GM21723 (cell line): ENCODE measurements around the gene ANKRD27.
"Not testable (repeated sequence)": the region's sequence is repeated elsewhere in the genome, so short reads cannot be mapped to it uniquely, and the experiment has no call there.

Source experiments
- ATAC-seq: cut with Tn5 transposase; IDR thresholded peaks from one replicate; pipeline ENCODE4 v1.9.1; 2021; ENCODE audit warnings: mild to moderate bottlenecking, moderate library complexity; ENCODE audit not compliant: unreplicated experiment

ANKRD27 gene

DNA sequence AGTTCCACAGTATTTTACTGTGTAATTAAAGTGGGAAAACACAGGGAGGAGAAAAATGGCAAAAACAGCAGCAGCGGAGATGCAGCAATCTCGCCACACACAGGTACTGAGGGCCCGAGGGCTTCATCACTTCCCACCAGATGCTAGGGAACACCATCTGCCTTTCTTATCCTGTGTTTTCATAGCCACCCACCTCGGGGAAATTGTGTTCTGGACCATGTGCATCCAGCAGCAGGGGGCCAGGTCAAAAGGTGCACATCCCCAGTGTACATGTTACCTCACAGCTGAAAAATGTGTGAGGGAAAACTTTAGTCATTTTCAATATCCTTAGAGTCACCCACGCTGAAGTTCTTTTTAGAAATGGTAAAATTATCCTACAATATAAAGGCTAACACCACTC, 63.8 kb downstream of the ANKRD27 start:
- no peak for ATAC-seq

DNA sequence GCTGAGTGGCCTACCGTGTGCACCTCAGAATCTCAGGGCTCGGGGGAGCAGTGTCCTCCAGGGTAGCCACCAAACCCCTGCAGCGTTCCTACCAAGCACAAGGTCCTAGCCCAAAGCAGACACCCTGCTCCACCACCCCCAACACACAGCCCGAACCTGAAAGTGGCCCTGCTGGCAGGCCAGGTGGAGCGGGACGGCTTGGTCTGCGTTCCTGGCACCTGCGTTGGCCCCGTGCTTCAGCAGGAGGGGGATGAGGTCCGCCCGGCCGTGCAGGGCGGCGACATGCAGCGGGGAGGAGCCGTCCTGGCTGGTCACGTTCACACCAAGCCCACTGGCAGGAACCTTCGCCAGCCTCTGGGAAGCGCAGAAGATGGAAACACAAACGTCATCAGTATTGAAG, 67.5 kb downstream of the ANKRD27 start:
- ATAC-seq = no peak

- no peak for ATAC-seq
These were observed 68.7 kb downstream of the ANKRD27 start for GRCh38 chr19:32606289-32606688.

GRCh38 chr19:32605544-32605943, 69.4 kb downstream of the ANKRD27 start:
- ATAC-seq = no peak

DNA sequence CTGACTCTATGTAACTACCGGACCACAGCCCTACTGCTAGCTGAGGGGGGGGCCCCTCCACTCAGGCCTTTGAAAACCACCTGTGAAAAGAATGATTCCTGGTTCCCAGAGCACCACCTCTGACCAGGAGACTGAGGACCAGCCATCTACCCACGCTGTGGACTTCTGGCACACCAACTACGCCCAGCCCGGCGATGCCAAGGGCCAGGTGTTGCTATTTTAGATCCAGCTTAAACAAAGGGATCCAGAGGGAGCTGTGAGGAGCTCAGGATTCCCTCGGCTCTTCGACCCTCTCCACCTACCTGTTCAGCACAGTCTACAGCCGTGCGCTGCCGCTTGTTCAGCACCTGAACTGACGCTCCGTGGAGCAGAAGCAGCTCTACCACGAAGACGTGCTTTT, 71.0 kb downstream of the ANKRD27 start:
- no peak for ATAC-seq

- ATAC-seq = no peak
These were observed 75.2 kb downstream of the ANKRD27 start for GRCh38 chr19:32599736-32600157.

GRCh38 chr19:32599258-32599657, 75.7 kb downstream of the ANKRD27 start:
- ATAC-seq = no peak

- no peak for ATAC-seq
These were observed 77.0 kb downstream of the ANKRD27 start for GRCh38 chr19:32598022-32598421.

- ATAC-seq = no peak
These were observed 79.5 kb downstream of the ANKRD27 start for GRCh38 chr19:32595491-32595890.

DNA sequence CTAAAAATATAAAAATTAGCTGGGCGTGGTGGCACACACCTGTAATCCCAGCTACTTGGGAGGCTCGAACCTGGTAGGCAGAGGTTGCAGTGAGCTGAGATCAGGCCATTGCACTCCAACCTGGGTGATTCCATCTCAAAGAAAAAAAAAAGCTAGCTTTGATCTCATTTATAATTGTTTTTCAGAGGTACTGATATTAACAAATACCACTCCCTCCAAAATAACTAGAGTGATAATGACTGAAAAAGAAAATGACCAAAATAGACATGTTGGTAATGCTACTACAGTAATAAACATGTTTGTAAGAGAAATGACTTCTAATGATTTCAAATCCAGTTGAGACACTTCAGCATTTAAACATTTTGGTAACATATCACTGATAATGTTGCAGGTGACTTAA, 81.0 kb downstream of the ANKRD27 start:
- no peak for ATAC-seq

GRCh38 chr19:32587747-32588504, 87.1 kb downstream of the ANKRD27 start:
- not testable (repeated sequence) for ATAC-seq

GRCh38 chr19:32581705-32582179, 93.2 kb downstream of the ANKRD27 start:
- no peak for ATAC-seq

- peak; percentile 89 for ATAC-seq
These were observed 93.9 kb downstream of the ANKRD27 start, which contains the start of gene PDCD5 for GRCh38 chr19:32580901-32581704. Gene PDCD5 (plus strand): TSS chr19:32581190. CDS start chr19:32581262, 72 bp downstream.

DNA sequence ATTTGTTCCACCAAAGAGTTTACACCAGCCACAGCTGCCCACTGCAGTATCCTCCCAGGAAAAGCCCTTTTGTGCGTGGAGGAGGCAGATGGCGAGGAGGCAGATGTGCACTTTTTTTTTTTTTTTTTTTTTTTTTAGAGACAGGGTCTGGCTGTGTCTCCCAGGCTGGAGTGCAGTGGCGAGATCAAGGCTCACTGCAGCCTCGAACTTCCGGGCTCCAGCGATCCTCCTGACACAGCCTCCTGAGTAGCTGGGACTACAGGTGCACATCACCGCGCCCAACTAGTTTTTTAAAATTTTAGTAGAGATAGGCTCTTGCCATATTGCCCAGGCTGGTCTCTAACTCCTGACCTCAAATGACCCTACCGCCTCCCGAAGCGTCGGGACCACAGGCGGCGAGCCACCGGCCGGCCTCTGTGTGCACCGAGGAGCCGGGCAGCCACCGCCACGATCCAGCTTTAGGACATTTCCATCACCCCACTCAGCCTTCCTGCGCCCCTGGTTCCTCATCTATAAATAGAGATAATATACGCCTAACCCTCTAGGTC, 94.6 kb downstream of the ANKRD27 start:
- peak; percentile 29 for ATAC-seq

- no peak for ATAC-seq
These were observed 98.2 kb downstream of the ANKRD27 start for GRCh38 chr19:32576790-32577189.

DNA sequence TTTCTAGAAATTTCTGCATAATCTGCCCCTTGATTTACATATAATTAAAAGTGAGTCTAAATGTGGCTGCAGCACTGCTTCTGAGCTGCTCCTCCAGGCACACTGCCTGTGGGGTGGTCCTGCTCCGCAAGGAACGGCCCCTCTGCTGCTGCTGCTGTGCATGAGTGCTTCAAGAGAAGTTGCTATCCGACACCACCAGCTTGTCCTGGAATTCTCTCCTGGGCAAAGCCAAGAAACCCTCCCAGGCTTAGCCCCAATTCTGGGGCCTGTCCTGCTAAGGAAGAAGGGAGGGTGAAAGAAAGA, 101.5 kb downstream of the ANKRD27 start:
- no peak for ATAC-seq

DNA sequence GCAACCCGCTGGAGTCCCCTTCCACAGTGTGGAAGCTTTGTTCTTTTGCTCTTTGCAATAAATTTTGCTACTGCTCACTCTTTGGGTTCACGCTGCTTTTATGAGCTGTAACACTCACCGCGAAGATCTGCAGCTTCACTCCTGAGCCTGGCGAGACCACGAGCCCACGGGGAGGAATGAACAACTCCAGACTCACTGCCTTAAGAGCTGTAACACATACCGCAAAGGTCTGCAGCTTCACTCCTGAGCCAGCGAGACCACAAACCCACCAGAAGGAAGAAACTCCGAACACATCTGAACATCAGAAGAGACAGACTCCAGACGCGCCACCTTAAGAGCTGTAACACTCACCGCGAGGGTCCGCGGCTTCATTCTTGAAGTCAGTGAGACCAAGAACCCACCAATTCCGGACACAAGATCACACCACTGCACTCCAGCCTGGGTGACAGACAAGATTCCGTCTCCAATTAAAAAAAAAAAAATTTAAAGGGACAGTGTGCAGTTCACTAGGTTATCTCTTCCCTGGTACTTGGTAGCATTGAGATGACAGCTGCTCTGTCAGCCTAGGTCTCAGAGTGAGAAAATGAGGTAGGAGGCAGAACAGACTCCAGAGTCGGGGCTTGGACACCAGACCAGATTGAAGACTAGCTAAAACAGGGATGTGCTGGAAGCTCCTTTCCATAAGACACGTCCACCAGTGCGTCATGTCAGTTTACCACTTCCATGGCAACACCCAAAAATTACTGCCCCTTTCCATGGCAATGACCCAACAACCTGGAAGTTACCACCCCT, 102.1 kb downstream of the ANKRD27 start:
- ATAC-seq = not testable (repeated sequence)

DNA sequence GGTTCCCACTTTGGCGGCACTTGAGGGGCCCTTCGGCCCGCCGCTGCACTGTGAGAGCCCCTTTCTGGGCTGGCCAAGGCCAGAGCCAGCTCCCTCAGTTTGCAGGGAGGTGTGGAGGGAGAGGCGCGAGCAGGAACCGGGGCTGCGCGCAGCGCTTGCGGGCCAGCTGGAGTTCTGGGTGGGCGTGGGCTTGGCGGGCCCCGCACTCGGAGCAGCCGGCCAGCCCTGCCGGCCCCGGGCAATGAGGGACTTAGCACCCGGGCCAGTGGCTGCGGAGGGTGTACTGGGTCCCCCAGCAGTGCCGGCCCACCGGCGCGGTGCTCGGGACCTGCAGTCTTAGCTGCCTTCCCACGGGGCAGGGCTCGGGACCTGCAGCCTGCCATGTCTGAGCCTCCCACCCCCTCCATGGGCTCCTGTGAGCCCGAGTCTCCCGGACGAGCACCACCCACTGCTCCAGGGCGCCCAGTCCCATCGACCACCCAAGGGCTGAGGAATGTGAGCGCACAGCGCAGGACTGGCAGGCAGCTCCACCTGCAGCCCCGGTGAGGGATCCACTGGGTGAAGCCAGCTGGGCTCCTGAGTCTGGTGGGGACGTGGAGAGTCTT, 103.4 kb downstream of the ANKRD27 start:
- ATAC-seq = not testable (repeated sequence)

DNA sequence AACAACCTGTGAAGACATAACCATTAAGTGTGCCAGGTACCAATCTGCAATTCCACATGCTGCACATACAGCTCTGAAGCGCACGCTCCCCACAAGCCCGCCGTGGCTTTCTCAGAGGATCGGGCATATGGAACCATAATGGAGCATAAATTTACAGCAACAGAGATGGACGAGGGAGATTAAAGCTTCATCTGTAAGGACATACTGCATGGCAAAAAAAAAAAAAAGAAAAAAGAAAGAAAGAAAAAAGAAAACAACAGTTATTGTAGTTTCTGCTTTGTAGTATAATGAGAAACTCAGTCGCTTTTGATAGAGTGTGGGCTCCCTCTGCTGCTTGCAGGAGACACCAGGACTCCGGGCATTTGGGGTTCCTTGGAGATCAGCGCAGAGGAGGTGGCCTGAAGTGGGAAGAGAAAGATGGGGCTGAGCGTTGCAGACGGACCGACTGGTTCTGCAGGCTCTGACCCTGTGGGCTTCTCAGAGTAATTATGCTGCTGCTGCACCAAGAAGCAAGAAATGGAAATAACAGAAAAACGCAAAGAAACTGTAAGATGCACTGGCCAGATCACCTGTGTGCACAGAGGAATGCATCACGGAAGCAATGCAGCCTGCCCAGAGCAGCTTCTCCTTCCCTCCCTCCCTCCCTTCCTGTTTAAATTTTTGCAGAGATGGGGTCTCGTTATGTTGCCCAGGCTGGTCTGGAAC, 104.7 kb downstream of the ANKRD27 start:
- no peak for ATAC-seq

DNA sequence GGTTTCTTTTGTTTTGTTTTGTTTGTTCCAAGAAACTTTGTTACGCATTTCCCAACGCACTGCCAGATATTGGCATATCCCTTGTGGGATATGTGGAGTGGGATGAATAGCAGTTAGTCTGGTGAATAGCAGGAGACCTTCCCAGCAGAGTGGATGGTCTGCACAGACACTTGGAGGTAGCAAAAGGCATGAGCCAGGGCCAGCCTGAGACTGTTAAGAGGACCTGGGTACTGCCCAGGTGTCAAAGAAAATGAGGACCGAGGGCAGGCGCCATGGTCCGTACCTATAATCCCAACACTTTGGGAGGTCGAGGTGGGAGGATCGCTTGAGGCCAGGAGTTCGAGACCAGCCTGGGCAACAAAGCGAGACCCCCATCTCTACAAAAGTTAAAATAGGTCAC, 107.5 kb downstream of the ANKRD27 start:
- no peak for ATAC-seq
